Tibial nerve (tissue), 4 donors: ENCODE results near the gene SLC16A12. TPM values are rescaled to one million over a fixed set of nuclear protein-coding genes. Genes with fewer than 3 reads are reported as not detected.

Experiments
- DNase-seq, 2 donors: peaks; one replicate each; pipeline ENCODE4 v3.0.0-alpha.2; 2019; ENCODE audit warnings: low spot score in 2 of 2
- H3K27ac ChIP-seq, 4 donors: fragments of 200-600 bp; sonication (generic) in 3 of 4; one replicate each; pipeline ENCODE4 v1.5.1; 2017 to 2019; ENCODE audit warnings: mild to moderate bottlenecking in 1 of 4
- H3K27me3 ChIP-seq, 2 donors: fragments of 200-600 bp; sonication (generic) in 1 of 2; one replicate each; pipeline versions ENCODE4 v1.5.1 to v1.6.0; 2017 to 2019
- H3K36me3 ChIP-seq, 3 donors: fragments of 200-600 bp; sonication (generic); one replicate each; pipeline ENCODE4 v1.5.1; 2018 to 2019
- H3K4me1 ChIP-seq, 4 donors: fragments of 200-600 bp; sonication (generic) in 3 of 4; one replicate each; pipeline ENCODE4 v1.5.1; 2017 to 2019
- H3K4me3 ChIP-seq, 4 donors: fragments of 200-600 bp; sonication (generic) in 3 of 4; one replicate each; pipeline ENCODE4 v1.5.1; 2017 to 2019; ENCODE audit warnings: mild to moderate bottlenecking in 1 of 4, moderate library complexity in 1 of 4
- H3K9me3 ChIP-seq, 4 donors: fragments of 200-600 bp; sonication (generic) in 3 of 4; one replicate each; pipeline ENCODE4 v1.5.1; 2017 to 2019
- CTCF ChIP-seq, 5 experiments: fragments of 200-600 bp in 3 of 5; fragments of 450-650 bp in 2 of 5; sonication (generic) in 3 of 5; IDR thresholded peaks; one replicate each; pipeline ENCODE4 v1.5.1; 2016 to 2019; ENCODE audit warnings: antibody characterized with exemption in 5 of 5, mild to moderate bottlenecking in 3 of 5, moderate library complexity in 2 of 5
- EP300 ChIP-seq, 2 donors: sonication (generic); formaldehyde crosslinking; IDR thresholded peaks; one replicate each; pipeline ENCODE4 v1.6.1; 2017; ENCODE audit warnings: antibody characterized with exemption in 2 of 2, mild to moderate bottlenecking in 1 of 2
- POLR2A ChIP-seq, 2 donors: fragments of 450-650 bp; IDR thresholded peaks; one replicate each; pipeline ENCODE4 v1.6.1; 2017; ENCODE audit warnings: antibody characterized with exemption in 2 of 2, mild to moderate bottlenecking in 2 of 2, moderate library complexity in 2 of 2
- WGBS, 2 donors: methylation state at CpG; one replicate each; pipeline ENCODE4 v1.1.5; 2018; 5-methylcytosine and 5-hydroxymethylcytosine counted together
- total RNA-seq, 4 donors: library from RNA; depleted of rRNA; stranded (reverse); fragments of >200 nt; gene quantifications; one replicate each; pipeline ENCODE4 v1.1.0, GENCODE V29; 2016

The SLC16A12 gene
- total RNA-seq, 4 donors from 2014 or later, result 25.8 to 45.4 (median 42.8) TPM

GRCh38 chr10:89554433-89554832, 19.0 kb upstream of the SLC16A12 start:
- 93 to 96% methylated on average over 1 of the region's 1 CpG for WGBS, 2 donors
- Histone ChIP-seq H3K27me3 (no peaks in the 10 kb centered on the region), H3K27ac (no peak overlapping the region), H3K4me3 (no peak overlapping the region), H3K4me1 (peaks cover 0 to 3% (median 0%) of the 10 kb centered on the region in 4 donors), H3K9me3 (no peaks in the 10 kb centered on the region), H3K36me3 (no peaks in the 10 kb centered on the region)
- no peak for TF ChIP-seq EP300 (IDR thresholded peaks at IDR 0.05)
- TF ChIP-seq POLR2A (IDR thresholded peaks at IDR 0.05), result no peak
- TF ChIP-seq CTCF (IDR thresholded peaks at IDR 0.05), result no peak
- no peak for DNase-seq

- H3K27ac ChIP-seq, result no peak overlapping the region
These were observed 17.8 kb upstream of the SLC16A12 start for GRCh38 chr10:89553064-89553734.

GRCh38 chr10:89552213-89552612, 16.8 kb upstream of the SLC16A12 start:
- no peak for DNase-seq
- no peaks in the 10 kb centered on the region for H3K9me3 ChIP-seq
- H3K4me3 ChIP-seq, result no peak overlapping the region
- no peaks in the 10 kb centered on the region for H3K27me3 ChIP-seq
- no peaks in the 10 kb centered on the region for H3K36me3 ChIP-seq
- 89 to 93% methylated on average over 4 of the region's 4 CpGs for WGBS, 2 donors
- TF ChIP-seq CTCF (IDR thresholded peaks at IDR 0.05) (no peak), EP300 (IDR thresholded peaks at IDR 0.05) (no peak)
- H3K4me1 ChIP-seq, result peaks cover 0 to 3% (median 0%) of the 10 kb centered on the region in 4 donors
- H3K27ac ChIP-seq, result no peak overlapping the region

More at GRCh38 chr10:89553064-89553734, 17.8 kb upstream of the SLC16A12 start:
- Histone ChIP-seq H3K36me3 (no peaks in the 10 kb centered on the region), H3K4me1 (peaks cover 0 to 3% (median 0%) of the 10 kb centered on the region in 4 donors), H3K9me3 (no peaks in the 10 kb centered on the region), H3K4me3 (no peak overlapping the region), H3K27me3 (no peaks in the 10 kb centered on the region)
- 65 to 67% methylated on average over 5 of the region's 5 CpGs for WGBS, 2 donors
- DNase-seq, result no peak
- TF ChIP-seq POLR2A (IDR thresholded peaks at IDR 0.05) (no peak), EP300 (IDR thresholded peaks at IDR 0.05) (peak in 1 of 2 donors; percentile 16)

GRCh38 chr10:89550509-89550908, 15.1 kb upstream of the SLC16A12 start:
- Histone ChIP-seq H3K27me3 (no peaks in the 10 kb centered on the region), H3K4me1 (peaks cover 0 to 3% (median 0%) of the 10 kb centered on the region in 4 donors), H3K4me3 (no peak overlapping the region), H3K27ac (no peak overlapping the region), H3K36me3 (no peaks in the 10 kb centered on the region), H3K9me3 (no peaks in the 10 kb centered on the region)
- DNase-seq, result no peak
- WGBS, 2 donors, result 59 to 61% methylated on average over 5 of the region's 5 CpGs
- TF ChIP-seq POLR2A (IDR thresholded peaks at IDR 0.05) (no peak), EP300 (IDR thresholded peaks at IDR 0.05) (no peak), CTCF (IDR thresholded peaks at IDR 0.05) (no peak)

- Histone ChIP-seq H3K4me3 (no peak overlapping the region), H3K27ac (no peak overlapping the region), H3K9me3 (no peaks in the 10 kb centered on the region), H3K36me3 (no peaks in the 10 kb centered on the region), H3K4me1 (peaks cover 0 to 3% (median 0%) of the 10 kb centered on the region in 4 donors), H3K27me3 (no peaks in the 10 kb centered on the region)
- no peak for DNase-seq
- 72 to 80% methylated on average over 1 of the region's 1 CpG for WGBS, 2 donors
- TF ChIP-seq EP300 (IDR thresholded peaks at IDR 0.05), result no peak
These were observed 14.1 kb upstream of the SLC16A12 start for GRCh38 chr10:89549510-89549909.

GRCh38 chr10:89548673-89549072, 13.3 kb upstream of the SLC16A12 start:
- WGBS, 2 donors, result 80 to 89% methylated on average over 6 of the region's 6 CpGs
- H3K4me3 ChIP-seq, result no peak overlapping the region
- peaks cover 0 to 3% (median 0%) of the 10 kb centered on the region in 4 donors for H3K4me1 ChIP-seq
- H3K27ac ChIP-seq, result no peak overlapping the region
- TF ChIP-seq CTCF (IDR thresholded peaks at IDR 0.05) (no peak), EP300 (IDR thresholded peaks at IDR 0.05) (no peak)
- no peaks in the 10 kb centered on the region for H3K27me3 ChIP-seq
- H3K36me3 ChIP-seq, result no peaks in the 10 kb centered on the region
- no peaks in the 10 kb centered on the region for H3K9me3 ChIP-seq
- DNase-seq, result no peak
